ENCODE data around the gene TRPM8.

- TF ChIP-seq, protein P1, sequence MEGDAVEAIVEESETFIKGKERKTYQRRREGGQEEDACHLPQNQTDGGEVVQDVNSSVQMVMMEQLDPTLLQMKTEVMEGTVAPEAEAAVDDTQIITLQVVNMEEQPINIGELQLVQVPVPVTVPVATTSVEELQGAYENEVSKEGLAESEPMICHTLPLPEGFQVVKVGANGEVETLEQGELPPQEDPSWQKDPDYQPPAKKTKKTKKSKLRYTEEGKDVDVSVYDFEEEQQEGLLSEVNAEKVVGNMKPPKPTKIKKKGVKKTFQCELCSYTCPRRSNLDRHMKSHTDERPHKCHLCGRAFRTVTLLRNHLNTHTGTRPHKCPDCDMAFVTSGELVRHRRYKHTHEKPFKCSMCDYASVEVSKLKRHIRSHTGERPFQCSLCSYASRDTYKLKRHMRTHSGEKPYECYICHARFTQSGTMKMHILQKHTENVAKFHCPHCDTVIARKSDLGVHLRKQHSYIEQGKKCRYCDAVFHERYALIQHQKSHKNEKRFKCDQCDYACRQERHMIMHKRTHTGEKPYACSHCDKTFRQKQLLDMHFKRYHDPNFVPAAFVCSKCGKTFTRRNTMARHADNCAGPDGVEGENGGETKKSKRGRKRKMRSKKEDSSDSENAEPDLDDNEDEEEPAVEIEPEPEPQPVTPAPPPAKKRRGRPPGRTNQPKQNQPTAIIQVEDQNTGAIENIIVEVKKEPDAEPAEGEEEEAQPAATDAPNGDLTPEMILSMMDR (IDR thresholded peaks at IDR 0.05) = no peak
- no peak for TF ChIP-seq POLR2A (IDR thresholded peaks at IDR 0.05)
These were observed 110.5 kb downstream of the TRPM8 start for GRCh38 chr2:234027641-234028040.
